Activated CD8-positive, alpha-beta memory T cell treated with anti-CD3 and anti-CD28 coated beads for 1 hour (primary cell): ENCODE results near the gene GRID2.
"Not testable (repeated sequence)": the region's sequence is repeated elsewhere in the genome, so short reads cannot be mapped to it uniquely, and the experiment has no call there.

Experiments used
- DNase-seq, 2 donors: peaks; one replicate each; pipeline ENCODE4 v3.0.0-alpha.2; 2020; ENCODE audit warnings: low read depth in 1 of 2; ENCODE audit errors: extremely low read depth in 1 of 2

GRID2 gene

GRCh38 chr4:92305148-92305877 lies 1.5 kb downstream of the GRID2 start:
- DNase-seq, result no peak

- DNase-seq, result no peak
These were observed 2.2 kb downstream of the GRID2 start for GRCh38 chr4:92305878-92306520.

- DNase-seq, result no peak
These were observed 3.4 kb downstream of the GRID2 start for GRCh38 chr4:92307181-92307580.

- no peak for DNase-seq
These were observed 4.1 kb downstream of the GRID2 start for GRCh38 chr4:92307866-92308265.

- no peak for DNase-seq
These were observed 13.3 kb downstream of the GRID2 start for GRCh38 chr4:92317047-92317446.

- no peak for DNase-seq
These were observed 24.3 kb downstream of the GRID2 start for GRCh38 chr4:92328095-92328494.

- DNase-seq, result no peak
These were observed 29.2 kb downstream of the GRID2 start for GRCh38 chr4:92333016-92333415.

GRCh38 chr4:92334716-92335350 lies 31.1 kb downstream of the GRID2 start:
- DNase-seq, result no peak

- no peak for DNase-seq
These were observed 35.9 kb downstream of the GRID2 start for GRCh38 chr4:92339676-92340075.

GRCh38 chr4:92344216-92344615 lies 40.5 kb downstream of the GRID2 start:
- no peak for DNase-seq

- DNase-seq, result no peak
These were observed 42.5 kb downstream of the GRID2 start for GRCh38 chr4:92346289-92346688.

- no peak for DNase-seq
These were observed 54.2 kb downstream of the GRID2 start for GRCh38 chr4:92357966-92358365.

GRCh38 chr4:92359491-92359890 lies 55.7 kb downstream of the GRID2 start:
- no peak for DNase-seq

GRCh38 chr4:92362028-92362427 lies 58.3 kb downstream of the GRID2 start:
- no peak for DNase-seq

- DNase-seq, result no peak
These were observed 64.9 kb downstream of the GRID2 start for GRCh38 chr4:92368653-92369052.

- DNase-seq, result no peak
These were observed 77.8 kb downstream of the GRID2 start for GRCh38 chr4:92381616-92382015.

- DNase-seq, result no peak
These were observed 78.4 kb downstream of the GRID2 start for GRCh38 chr4:92382128-92382527.

- no peak for DNase-seq
These were observed 83.8 kb downstream of the GRID2 start for GRCh38 chr4:92387459-92388069.

GRCh38 chr4:92399032-92399431 lies 95.3 kb downstream of the GRID2 start:
- DNase-seq, result no peak

- DNase-seq, result not testable (repeated sequence)
These were observed 99.8 kb downstream of the GRID2 start for GRCh38 chr4:92403525-92403924.

GRCh38 chr4:92406488-92406887 lies 102.7 kb downstream of the GRID2 start:
- DNase-seq, result no peak

- no peak for DNase-seq
These were observed 118.2 kb downstream of the GRID2 start for GRCh38 chr4:92421920-92422319.
